GM23338 (cell line): Measurements from ENCODE around the gene KDM1A.
A peak's percentile ranks its signal among the peaks of the same experiment; 100 is the strongest.

Experiments used
- CTCF ChIP-seq, 2 experiments: fragments of 200-600 bp in 1 of 2; sonication (generic) in 1 of 2; conservative IDR thresholded peaks; 2 replicates each; pipeline versions ENCODE4 v1.5.1 to v1.6.1; 2016 to 2017; ENCODE audit warnings: antibody characterized with exemption in 2 of 2, low read depth in 2 of 2, mild to moderate bottlenecking in 2 of 2, moderate library complexity in 1 of 2
- POLR2AphosphoS5 ChIP-seq: IDR thresholded peaks from 2 replicates; pipeline ENCODE4 v1.6.1; 2016; ENCODE audit warnings: antibody characterized with exemption, low read depth

- TF ChIP-seq CTCF (conservative IDR thresholded peaks at IDR 0.05; ENCODE audit: low read depth in 2 of 2) (no peak), POLR2AphosphoS5 (peak; percentile 25; the same call in 1 of the 2 replicates)
These were observed 64.6 kb downstream of the KDM1A start for GRCh38 chr1:23083714-23084480.
